Rectal smooth muscle tissue (tissue), 1 donor: ENCODE measurements around the gene SLC4A4.

Source experiments
- H3K27ac ChIP-seq: one replicate; pipeline ENCODE4 v1.7.0; 2013; ENCODE audit warnings: low read depth, low read length, inconsistent platforms
- H3K27me3 ChIP-seq: one replicate; pipeline ENCODE4 v1.7.0; 2013; ENCODE audit warnings: low read length; ENCODE audit not compliant: control insufficient read depth, insufficient read depth
- H3K36me3 ChIP-seq: one replicate; pipeline ENCODE4 v1.7.0; 2013; ENCODE audit warnings: low read length; ENCODE audit not compliant: control insufficient read depth, insufficient read depth
- H3K4me1 ChIP-seq: one replicate; pipeline ENCODE4 v1.7.0; 2013; ENCODE audit warnings: low read length; ENCODE audit not compliant: control insufficient read depth, insufficient read depth
- H3K4me3 ChIP-seq: one replicate; pipeline ENCODE4 v1.7.0; 2013; ENCODE audit warnings: low read length
- H3K9ac ChIP-seq: one replicate; pipeline ENCODE4 v1.7.0; 2013; ENCODE audit warnings: low read length

The SLC4A4 gene

DNA sequence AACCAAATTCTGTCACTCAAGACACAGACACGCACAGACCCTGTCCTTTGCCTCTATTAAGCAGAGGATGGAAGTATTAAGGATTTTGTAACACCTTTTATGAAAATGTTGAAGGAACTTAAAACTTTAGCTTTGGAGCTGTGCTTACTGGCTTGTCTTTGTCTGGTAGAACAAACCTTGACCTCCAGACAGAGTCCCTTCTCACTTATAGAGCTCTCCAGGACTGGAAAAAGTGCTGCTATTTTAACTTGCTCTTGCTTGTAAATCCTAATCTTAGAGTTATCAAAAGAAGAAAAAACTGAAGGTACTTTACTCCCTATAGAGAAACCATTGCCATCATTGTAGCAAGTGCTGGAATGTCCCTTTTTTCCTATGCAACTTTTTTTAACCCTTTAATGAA lies 229.3 kb downstream of the SLC4A4 start:
- Histone ChIP-seq H3K27me3 (no peaks in the 10 kb centered on the region), H3K27ac (no peak overlapping the region), H3K4me1 (no peaks in the 10 kb centered on the region), H3K4me3 (no peak overlapping the region), H3K9ac (no peak overlapping the region), H3K36me3 (no peaks in the 10 kb centered on the region)

DNA sequence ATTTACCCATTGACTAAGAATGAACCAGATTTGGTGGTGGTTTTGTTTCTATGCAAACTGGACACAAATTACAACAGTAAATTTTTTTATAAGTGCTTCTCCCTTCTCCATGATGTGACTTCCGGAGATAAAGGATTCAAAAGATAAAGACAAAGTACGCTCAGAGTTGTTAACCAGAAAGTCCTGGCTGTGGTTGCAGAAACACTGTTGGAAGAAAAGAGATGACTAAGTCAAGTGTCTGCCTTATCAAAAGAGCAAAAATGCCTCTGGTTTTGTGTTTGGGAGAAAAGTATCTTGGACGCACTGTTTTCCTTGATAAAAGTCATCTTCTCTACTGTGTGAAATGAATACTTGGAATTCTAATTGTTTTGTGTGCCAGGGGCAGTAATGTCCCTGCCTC lies 231.7 kb downstream of the SLC4A4 start:
- no peaks in the 10 kb centered on the region for H3K4me1 ChIP-seq
- H3K27ac ChIP-seq: no peak overlapping the region
- no peak overlapping the region for H3K4me3 ChIP-seq
- no peaks in the 10 kb centered on the region for H3K36me3 ChIP-seq
- H3K9ac ChIP-seq: no peak overlapping the region
- H3K27me3 ChIP-seq: no peaks in the 10 kb centered on the region

DNA sequence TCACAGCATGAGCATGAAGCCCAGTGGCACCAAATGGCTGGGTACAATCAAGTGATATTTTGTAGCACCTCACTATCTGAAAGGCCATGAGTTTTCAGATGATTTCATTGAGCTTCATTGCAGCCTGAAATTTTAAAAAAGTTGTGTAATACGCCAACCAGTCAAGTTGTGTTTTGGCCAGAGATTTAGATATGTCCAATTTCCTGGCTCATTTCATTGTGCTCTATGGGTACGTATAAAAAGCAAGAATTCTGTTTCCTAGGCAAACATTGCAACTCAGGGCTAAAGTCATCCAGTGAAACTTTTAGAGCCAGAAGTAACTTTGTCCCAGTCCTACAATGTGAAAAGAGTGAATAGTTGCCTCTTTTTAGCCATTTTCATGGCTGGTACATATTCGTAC lies 232.5 kb downstream of the SLC4A4 start:
- Histone ChIP-seq H3K4me1 (no peaks in the 10 kb centered on the region), H3K36me3 (no peaks in the 10 kb centered on the region), H3K27ac (no peak overlapping the region), H3K27me3 (no peaks in the 10 kb centered on the region), H3K9ac (no peak overlapping the region), H3K4me3 (no peak overlapping the region)

DNA sequence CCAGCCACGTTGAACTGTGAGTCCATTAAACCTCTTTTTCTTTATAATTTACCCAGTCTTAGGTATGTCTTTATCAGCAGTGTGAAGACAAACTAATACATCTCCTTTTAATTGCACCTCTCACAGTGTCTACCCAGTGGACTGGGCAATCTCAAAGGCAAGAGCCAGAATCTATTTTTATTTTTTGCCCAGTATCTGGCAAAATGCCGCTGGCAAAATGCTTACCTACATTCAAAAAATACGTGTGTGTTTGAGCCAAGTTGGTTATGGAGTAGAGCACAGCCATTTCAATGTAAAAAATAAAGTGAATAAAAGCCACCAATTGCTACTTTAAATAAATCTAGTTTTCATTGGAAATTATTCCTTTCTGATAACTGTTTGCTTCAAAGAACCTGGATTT lies 245.2 kb downstream of the SLC4A4 start:
- H3K36me3 ChIP-seq: no peaks in the 10 kb centered on the region
- no peaks in the 10 kb centered on the region for H3K27me3 ChIP-seq
- no peak overlapping the region for H3K9ac ChIP-seq
- no peak overlapping the region for H3K4me3 ChIP-seq
- H3K27ac ChIP-seq: no peak overlapping the region
- H3K4me1 ChIP-seq: no peaks in the 10 kb centered on the region

DNA sequence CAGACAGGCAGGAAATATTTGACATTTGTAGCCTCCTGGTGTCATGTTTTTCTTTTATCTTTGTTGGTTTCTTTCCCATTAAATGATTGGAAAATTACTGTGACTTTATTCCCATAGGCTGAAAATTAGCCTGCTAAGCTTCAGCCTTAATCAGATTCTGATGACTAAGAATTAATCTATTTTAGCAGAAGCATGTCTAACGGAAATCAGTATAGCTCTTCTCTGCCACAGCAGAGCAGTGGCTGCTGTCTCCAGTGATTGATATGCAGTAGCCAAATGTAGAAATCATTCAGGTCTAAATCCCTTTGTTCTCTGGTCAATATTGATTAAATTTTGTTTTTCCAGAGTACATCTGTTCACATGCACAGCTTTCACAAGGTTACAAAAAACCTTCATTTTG lies 245.8 kb downstream of the SLC4A4 start:
- no peak overlapping the region for H3K4me3 ChIP-seq
- H3K27ac ChIP-seq: no peak overlapping the region
- no peaks in the 10 kb centered on the region for H3K36me3 ChIP-seq
- H3K9ac ChIP-seq: no peak overlapping the region
- H3K27me3 ChIP-seq: no peaks in the 10 kb centered on the region
- H3K4me1 ChIP-seq: no peaks in the 10 kb centered on the region

DNA sequence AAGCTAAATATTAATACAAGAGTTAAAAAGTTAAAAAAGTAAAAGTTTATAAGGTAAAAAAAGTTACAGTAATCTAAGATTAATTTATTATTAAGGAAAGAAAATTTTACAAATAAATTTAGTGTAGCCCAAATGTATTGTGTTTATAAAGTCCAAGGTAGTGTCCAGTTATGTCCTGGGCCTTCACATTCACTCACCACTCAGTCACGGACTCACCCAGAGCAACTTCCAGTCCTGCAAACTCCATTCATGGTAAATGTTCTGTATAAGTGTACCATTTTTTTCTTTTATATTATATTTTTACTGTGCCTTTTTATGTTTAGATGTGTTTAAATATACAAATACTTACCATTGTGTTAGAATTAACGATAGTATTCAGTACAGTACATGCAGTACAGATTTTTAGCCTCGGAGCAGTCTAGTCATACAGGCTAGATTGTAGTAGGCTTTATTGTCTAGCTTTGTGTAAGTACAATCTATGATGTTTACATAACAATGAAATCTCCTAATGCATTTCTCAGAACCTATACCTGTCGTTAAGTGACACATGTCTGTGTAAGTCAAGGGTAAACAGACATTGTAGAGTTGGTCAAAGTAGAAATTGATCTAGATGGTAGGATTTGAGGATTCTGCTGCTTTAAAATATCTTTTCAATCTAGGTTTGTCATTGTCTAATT lies 247.4 kb downstream of the SLC4A4 start:
- H3K27me3 ChIP-seq: no peaks in the 10 kb centered on the region
- H3K4me3 ChIP-seq: no peak overlapping the region
- no peak overlapping the region for H3K9ac ChIP-seq
- H3K4me1 ChIP-seq: no peaks in the 10 kb centered on the region
- no peak overlapping the region for H3K27ac ChIP-seq
- H3K36me3 ChIP-seq: no peaks in the 10 kb centered on the region

DNA sequence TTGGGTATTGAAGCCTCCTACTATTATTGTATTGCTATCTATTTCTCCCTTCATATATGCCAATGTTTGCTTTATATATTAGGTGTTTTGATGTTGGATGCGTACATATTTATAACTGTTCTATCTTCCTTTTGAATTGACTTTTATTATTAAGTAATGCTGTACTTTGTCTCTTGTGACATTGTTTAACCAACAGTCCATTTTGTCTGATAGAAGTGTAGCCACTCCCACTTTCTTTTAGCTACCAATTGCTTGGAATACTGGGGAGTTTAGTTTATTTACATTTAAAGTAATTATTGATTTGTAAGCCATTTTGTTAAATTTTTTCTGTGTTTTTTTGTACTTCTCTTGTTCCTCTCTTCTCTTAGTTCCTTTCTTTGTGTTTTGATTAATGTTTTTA lies 249.2 kb downstream of the SLC4A4 start:
- H3K36me3 ChIP-seq: no peaks in the 10 kb centered on the region
- no peak overlapping the region for H3K4me3 ChIP-seq
- no peaks in the 10 kb centered on the region for H3K4me1 ChIP-seq
- no peak overlapping the region for H3K9ac ChIP-seq
- H3K27ac ChIP-seq: no peak overlapping the region
- H3K27me3 ChIP-seq: no peaks in the 10 kb centered on the region

DNA sequence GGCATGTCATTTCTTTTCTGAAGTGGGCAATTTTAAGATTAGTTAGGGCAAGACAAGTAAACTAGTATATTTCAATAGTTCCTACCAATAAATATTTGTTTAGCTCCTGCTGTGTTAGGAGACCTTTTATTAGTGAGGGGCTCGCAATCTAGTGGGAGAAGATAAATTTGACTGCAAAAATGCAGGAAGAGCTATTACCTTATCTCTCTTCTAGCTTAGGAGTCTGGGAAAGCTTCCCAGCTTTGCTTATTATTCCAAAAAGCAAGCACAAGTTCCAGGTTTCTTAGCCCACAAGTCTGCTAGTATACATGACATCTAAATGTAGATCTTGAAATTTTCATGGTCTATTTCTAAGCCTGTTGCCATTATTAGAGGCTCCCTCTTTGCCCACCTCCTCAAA lies 254.0 kb downstream of the SLC4A4 start:
- H3K4me1 ChIP-seq: no peaks in the 10 kb centered on the region

DNA sequence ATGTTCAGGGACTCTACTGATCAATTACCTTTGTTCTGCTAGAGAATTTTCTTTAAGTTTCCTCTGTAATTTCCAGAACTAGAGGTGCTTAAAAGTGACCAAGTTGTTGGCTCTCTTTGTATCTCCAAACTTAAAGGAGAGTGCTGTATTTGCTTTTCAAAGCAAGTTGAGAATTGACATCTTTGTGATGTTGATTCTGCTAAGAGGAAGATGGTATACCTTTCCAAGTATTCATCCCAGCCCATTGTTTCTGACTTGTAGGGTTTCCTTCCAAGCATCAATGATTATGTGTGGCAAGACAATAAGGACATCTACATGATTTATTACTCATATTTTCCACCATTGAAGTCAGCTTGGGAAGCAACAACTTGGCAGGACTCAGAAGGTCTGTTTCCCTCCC lies 254.5 kb downstream of the SLC4A4 start:
- H3K27me3 ChIP-seq: no peaks in the 10 kb centered on the region
- H3K4me3 ChIP-seq: no peak overlapping the region
- H3K4me1 ChIP-seq: no peaks in the 10 kb centered on the region
- H3K9ac ChIP-seq: no peak overlapping the region
- H3K36me3 ChIP-seq: no peaks in the 10 kb centered on the region
- H3K27ac ChIP-seq: no peak overlapping the region

More for the DNA sequence above, 254.0 kb downstream of the SLC4A4 start:
- Histone ChIP-seq H3K9ac (no peak overlapping the region), H3K27ac (no peak overlapping the region), H3K4me3 (no peak overlapping the region), H3K36me3 (no peaks in the 10 kb centered on the region), H3K27me3 (no peaks in the 10 kb centered on the region)

DNA sequence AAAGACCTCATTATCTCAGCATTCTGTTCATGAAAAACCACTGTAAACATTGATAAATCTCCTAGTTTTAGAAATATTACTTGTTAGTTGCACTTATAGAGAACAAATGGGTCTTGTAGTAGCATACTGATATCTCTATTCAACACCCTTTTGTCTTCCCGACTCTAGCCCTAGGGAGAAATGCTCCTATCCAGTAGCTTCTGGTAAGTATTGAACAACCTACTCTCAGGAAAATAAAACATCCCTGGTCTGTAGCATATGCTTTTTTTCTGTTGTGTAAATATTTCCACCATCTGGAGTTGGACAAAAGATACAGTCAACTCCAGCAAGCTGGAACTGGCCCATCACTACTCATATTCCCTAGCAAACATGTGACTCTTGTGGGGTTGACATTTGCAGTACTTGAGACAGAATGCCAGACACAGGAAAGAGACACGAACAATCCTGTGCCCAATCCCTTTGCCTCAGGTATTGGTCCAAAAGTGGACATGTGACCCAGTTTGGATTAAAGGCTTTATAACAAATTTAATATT lies 256.8 kb downstream of the SLC4A4 start:
- H3K4me1 ChIP-seq: no peaks in the 10 kb centered on the region
- H3K27ac ChIP-seq: no peak overlapping the region
- no peaks in the 10 kb centered on the region for H3K36me3 ChIP-seq
- H3K9ac ChIP-seq: no peak overlapping the region
- no peaks in the 10 kb centered on the region for H3K27me3 ChIP-seq
- H3K4me3 ChIP-seq: no peak overlapping the region

DNA sequence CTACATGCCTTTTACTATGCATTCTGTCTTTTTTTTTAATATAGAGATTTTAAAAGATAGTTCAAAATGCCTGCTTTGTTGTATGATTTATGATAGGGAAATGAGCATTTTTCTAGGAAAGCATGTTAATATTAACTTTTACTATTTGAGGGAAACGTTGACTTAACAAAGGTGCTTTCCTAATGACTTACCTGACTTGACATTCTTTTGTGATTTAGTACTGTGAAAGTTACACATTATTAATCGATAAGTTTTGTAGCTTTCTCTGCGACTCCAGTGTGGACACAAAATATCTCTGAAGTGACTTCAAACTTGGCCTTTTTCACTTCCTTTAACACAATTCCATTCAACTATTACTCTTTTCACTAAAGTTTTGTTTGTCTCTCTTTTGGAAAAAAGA lies 260.8 kb downstream of the SLC4A4 start:
- Histone ChIP-seq H3K27me3 (no peaks in the 10 kb centered on the region), H3K4me1 (no peaks in the 10 kb centered on the region), H3K4me3 (no peak overlapping the region), H3K9ac (no peak overlapping the region), H3K36me3 (no peaks in the 10 kb centered on the region), H3K27ac (no peak overlapping the region)

DNA sequence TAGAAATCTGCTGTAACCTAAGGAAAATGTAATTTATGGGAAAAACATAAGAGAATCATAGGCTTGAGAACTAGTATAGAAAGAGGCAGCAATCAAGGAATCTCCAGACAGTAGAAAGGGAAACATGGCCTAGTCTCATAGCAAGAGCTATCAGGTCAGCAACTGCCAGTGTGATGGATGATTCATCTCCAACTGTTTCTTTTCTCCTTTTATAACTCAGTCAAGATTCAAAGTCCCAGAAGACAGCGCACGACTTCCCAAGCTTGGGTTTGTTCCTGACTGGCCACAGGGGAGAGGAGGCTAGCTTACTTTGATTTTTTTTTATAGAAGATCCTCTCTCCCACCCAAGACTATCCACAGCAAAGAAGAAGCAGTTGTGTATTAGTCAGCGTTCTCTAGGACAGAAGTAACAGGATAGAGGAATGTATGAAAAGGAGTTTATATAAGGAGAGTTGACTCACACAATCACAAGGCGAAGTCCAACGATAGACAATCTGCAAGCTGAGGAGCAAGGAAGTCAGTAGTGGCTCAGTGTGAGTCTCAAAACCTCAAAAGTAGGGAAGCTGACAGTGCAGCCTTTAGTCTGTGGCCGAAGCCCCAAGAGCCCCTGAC lies 263.6 kb downstream of the SLC4A4 start:
- no peak overlapping the region for H3K9ac ChIP-seq
- H3K4me1 ChIP-seq: no peaks in the 10 kb centered on the region
- H3K27me3 ChIP-seq: no peaks in the 10 kb centered on the region
- no peak overlapping the region for H3K27ac ChIP-seq
- H3K36me3 ChIP-seq: no peaks in the 10 kb centered on the region
- no peak overlapping the region for H3K4me3 ChIP-seq

DNA sequence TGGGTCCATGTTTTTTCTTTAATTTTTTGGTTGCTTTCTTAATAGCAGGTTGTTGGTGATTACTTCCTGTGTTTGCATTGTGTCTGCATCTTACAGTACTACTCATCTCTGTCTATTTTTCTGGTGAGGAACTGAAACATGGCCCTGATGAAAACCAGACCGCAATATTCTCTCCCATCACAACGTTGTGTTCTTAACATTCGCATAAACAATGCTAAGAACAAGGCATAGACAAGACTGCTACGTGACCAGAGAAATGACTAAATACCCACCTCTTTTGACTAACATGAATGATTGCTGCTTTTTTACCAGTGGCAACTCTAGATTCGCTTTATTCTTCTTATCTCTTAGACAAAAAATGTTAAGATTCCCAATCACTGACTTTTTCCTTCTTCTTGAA lies 266.0 kb downstream of the SLC4A4 start:
- Histone ChIP-seq H3K36me3 (no peaks in the 10 kb centered on the region), H3K9ac (no peak overlapping the region), H3K4me3 (no peak overlapping the region), H3K4me1 (no peaks in the 10 kb centered on the region), H3K27ac (no peak overlapping the region), H3K27me3 (no peaks in the 10 kb centered on the region)
